ENCODE data around the gene IL36RN.

IL36RN gene

GRCh38 chr2:113104054-113104611 is 45.1 kb downstream of the IL36RN start:
- DNase-seq, result no peak

- DNase-seq, result no peak
Observed at GRCh38 chr2:113105047-113105785, 46.2 kb downstream of the IL36RN start.

- no peak for DNase-seq
Observed at GRCh38 chr2:113111121-113111520, 52.1 kb downstream of the IL36RN start.

- no peak for DNase-seq
Observed at GRCh38 chr2:113111823-113112287, 52.9 kb downstream of the IL36RN start.

GRCh38 chr2:113112441-113112840 is 53.4 kb downstream of the IL36RN start:
- no peak for DNase-seq

- DNase-seq, result no peak
Observed at GRCh38 chr2:113112871-113113270, 53.9 kb downstream of the IL36RN start.

GRCh38 chr2:113113807-113114206 is 54.8 kb downstream of the IL36RN start:
- DNase-seq, result no peak
